ENCODE measurements around the gene SMARCB1. TPM values are rescaled to one million over a fixed set of nuclear protein-coding genes. Genes with fewer than 3 reads are reported as not detected.

Gene SMARCB1
- total and polyA plus RNA-seq, 2 of the 4 experiments (the other 2 are of a cell fraction): 110 to 159 TPM

DNA sequence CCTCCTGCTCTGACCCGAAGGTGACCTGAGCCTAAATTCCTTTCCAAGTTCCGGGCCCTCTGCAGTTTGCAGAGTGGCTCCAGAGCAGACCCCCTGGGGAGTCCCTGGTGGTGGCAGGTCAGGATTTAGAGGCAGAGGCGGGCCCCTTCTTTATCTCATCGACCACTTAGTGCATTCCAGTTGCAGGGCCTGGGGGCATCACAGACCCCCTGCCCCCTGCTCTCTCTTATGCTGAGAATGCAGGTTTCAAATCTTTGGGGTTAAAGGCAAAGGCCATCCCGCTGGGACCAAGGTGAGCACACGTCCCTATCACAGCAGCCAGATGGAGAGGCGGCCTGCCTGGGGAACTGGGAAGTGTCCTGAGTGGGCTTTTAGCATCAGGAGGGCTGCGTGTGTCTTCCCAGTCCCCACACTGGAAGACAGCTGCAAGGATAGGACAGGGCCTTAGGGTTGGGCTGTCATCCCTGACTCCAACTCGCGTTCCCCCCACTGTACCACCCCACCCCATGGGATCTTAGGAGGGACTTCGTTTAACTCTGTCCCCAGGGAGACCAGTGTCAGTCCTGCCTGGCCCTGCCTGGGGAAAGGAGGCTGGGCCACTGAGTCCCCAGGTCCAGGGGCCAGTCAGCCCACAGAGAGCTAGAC, 40.7 kb downstream of the SMARCB1 start:
- Histone ChIP-seq H3K27ac (ENCODE audit: insufficient read depth, low read length) (no peak overlapping the region), H3K23ac (ENCODE audit: low read depth, low read length) (no peak overlapping the region), H2BK120ac (ENCODE audit: low read depth, low read length) (no peak overlapping the region), H4K20me1 (ENCODE audit: insufficient read depth, low read length) (peaks cover 27% of the 10 kb centered on the region), H2AK9ac (replicated peaks; ENCODE audit: low read depth, low read length, poor library complexity) (peak overlapping the region; percentile 59), H3K79me1 (ENCODE audit: low read depth in 1 of 2, low read length in 2 of 2) (peaks cover 10 to 60% of the 10 kb centered on the region in 2 experiments), H3K36me3 (ENCODE audit: control insufficient read depth, insufficient read depth, low read length) (peaks cover 78% of the 10 kb centered on the region), H4K5ac (ENCODE audit: low read depth, low read length) (no peak overlapping the region), H3K9me1 (ENCODE audit: insufficient read depth, low read length) (peaks cover 26% of the 10 kb centered on the region), H2BK20ac (ENCODE audit: low read depth, low read length) (no peak overlapping the region), H3K18ac (ENCODE audit: low read depth, low read length) (no peak overlapping the region), H2AK5ac (ENCODE audit: low read depth, low read length) (no peak overlapping the region), H2BK5ac (ENCODE audit: low read depth, low read length, poor library complexity, severe bottlenecking) (no peak overlapping the region), H2BK15ac (ENCODE audit: low read depth, low read length) (no peak overlapping the region), H2AFZ (replicated peaks; ENCODE audit: low read length, poor library complexity) (no peak overlapping the region), H3K9ac (ENCODE audit: low read depth, low read length) (no peak overlapping the region), H3K27me3 (ENCODE audit: control insufficient read depth, insufficient read depth, low read length) (no peaks in the 10 kb centered on the region), H4K8ac (ENCODE audit: low read depth in 2 of 2, low read length in 2 of 2) (no peak overlapping the region), H4K91ac (ENCODE audit: insufficient read depth, low read depth, low read length) (no peak overlapping the region), H3K14ac (replicated peaks; ENCODE audit: low read depth, low read length) (no peak overlapping the region), H3K56ac (ENCODE audit: extremely low read depth, insufficient read depth, low read length) (no peak overlapping the region), H3K4me2 (ENCODE audit: low read depth, low read length) (no peak overlapping the region), H3K4ac (ENCODE audit: low read depth, low read length) (no peak overlapping the region), H3K9me3 (ENCODE audit: control insufficient read depth, insufficient read depth, low read length) (peaks cover 3% of the 10 kb centered on the region; the same call in 1 of the 2 replicates), H3K4me3 (ENCODE audit: insufficient read depth, low read depth, low read length) (no peak overlapping the region), H3K4me1 (ENCODE audit: control insufficient read depth, insufficient read depth, low read length) (peaks cover 12% of the 10 kb centered on the region)
- DNase-seq: no peak
- dilution Hi-C loops (cut with HindIII; ENCODE audit: low sequenced_read_pairs, unreplicated experiment) (no loop called here), intact Hi-C loops (cut with micrococcal nuclease) (no loop called here), in situ Hi-C loops (cut with MboI; ENCODE audit: low sequenced_read_pairs) (no loop called here)
- no peak for ATAC-seq (ENCODE audit: low read depth)
- CTCF ChIA-PET: no interaction called here
- no TSS peak for BruUV-seq (replicated peaks)
- TF ChIP-seq CEBPB (IDR thresholded peaks at IDR 0.05; ENCODE audit: low read depth, low read length) (no peak), RAD21 (IDR thresholded peaks at IDR 0.05; ENCODE audit: low read length) (no peak), RCOR1 (IDR thresholded peaks at IDR 0.05; ENCODE audit: insufficient replicate concordance, low read length) (no peak)
- 95% methylated on average over 4 of the region's 11 CpGs; no CpG with 5 or more reads in 1 of the 2 experiments for WGBS, 2 experiments (ENCODE audit: extremely low coverage in 2 of 2, insufficient read length in 1 of 2)
- POLR2A ChIA-PET (ENCODE audit: unreplicated experiment): no interaction called here
